HepG2 (cell line): ENCODE measurements around the gene SERINC5. TPM values are rescaled to one million over a fixed set of nuclear protein-coding genes. Genes with fewer than 3 reads are reported as not detected.

ENCODE experiments used
- ATAC-seq: fragments of 200-7000 bp; cut with Tn5 transposase; 3 replicates; pipeline ENCODE4 v1.9.1; 2020; ENCODE audit warnings: mild to moderate bottlenecking, moderate library complexity
- BruUV-seq: library from RNA; stranded (reverse); fragments of 400-500 nt; replicated peaks from 2 replicates; lab custom pipeline; 2021; lab: Mats Ljungman, UMichigan
- CTCF ChIA-PET: fragments of 300-600 bp; formaldehyde crosslinking; extraction: SDS; loops from one replicate; lab custom pipeline; 2021; ENCODE audit warnings: low total read pairs, inconsistent platforms, low intra/inter-chr PET ratio; lab: Yijun Ruan, JAX
- POLR2A ChIA-PET: fragments of 350-600 bp; sonication (Branson Sonifier 250); formaldehyde crosslinking; loops from one replicate; lab custom pipeline; 2020; ENCODE audit warnings: antibody characterized with exemption, inconsistent platforms; lab: Yijun Ruan, JAX
- DNase-seq: peaks from one replicate; pipeline ENCODE4 v3.0.0-alpha.2; 2015; ENCODE audit warnings: low spot score
- FAIRE-seq: peaks from 3 replicates; lab custom pipeline; 2011; peaks lifted over from hg19 to GRCh38; lab: Jason Lieb, UNC
- H2AFZ ChIP-seq: one replicate; pipeline ENCODE4 v1.6.1; 2011; ENCODE audit warnings: low read length, inconsistent platforms
- H3K27ac ChIP-seq: fragments of 300-600 bp; 3 replicates; pipeline ENCODE4 v1.8.0; 2011; ENCODE audit warnings: mixed run types, mild to moderate bottlenecking, mixed read lengths, low read length, inconsistent platforms; ENCODE audit not compliant: insufficient read depth; ENCODE audit errors: extremely low read length
- H3K27me3 ChIP-seq, 2 experiments: fragments of 200-600 bp in 1 of 2; 2 replicates in 1 of 2; 3 replicates in 1 of 2; pipeline versions ENCODE4 v1.6.0 to v1.8.0; 2011; ENCODE audit warnings: low read length in 2 of 2, mild to moderate bottlenecking in 2 of 2, moderate library complexity in 2 of 2, inconsistent platforms in 1 of 2; ENCODE audit not compliant: insufficient read depth in 2 of 2, control insufficient read depth in 1 of 2
- H3K36me3 ChIP-seq, 2 experiments: fragments of 200-600 bp in 1 of 2; replicated peaks in 1 of 2; 2 replicates in 1 of 2; 3 replicates in 1 of 2; pipeline versions ENCODE4 v1.5.1 to v1.8.0; 2011; ENCODE audit warnings: low read length in 2 of 2, inconsistent platforms in 1 of 2; ENCODE audit not compliant: insufficient read depth in 2 of 2, control insufficient read depth in 1 of 2
- H3K4me1 ChIP-seq: 2 replicates; pipeline ENCODE4 v1.5.1; 2012; ENCODE audit warnings: low read length, inconsistent platforms; ENCODE audit not compliant: insufficient read depth
- H3K4me2 ChIP-seq: 2 replicates; pipeline ENCODE4 v1.6.0; 2011; ENCODE audit warnings: low read depth, low read length, inconsistent platforms
- H3K4me3 ChIP-seq, 3 experiments: fragments of 200-600 bp in 1 of 3; sonication (generic), shearing (Covaris generic) in 1 of 3; replicated peaks in 1 of 3; 2 replicates each; pipeline ENCODE4 v1.5.1; 2011 to 2016; ENCODE audit warnings: low read length in 3 of 3, inconsistent platforms in 2 of 3, low read depth in 2 of 3, mild to moderate bottlenecking in 2 of 3, control low read depth in 1 of 3, mixed read lengths in 1 of 3; ENCODE audit not compliant: insufficient read depth in 1 of 3
- H3K79me2 ChIP-seq: one replicate; pipeline ENCODE4 v1.6.1; 2011; ENCODE audit warnings: low read length, inconsistent platforms; ENCODE audit not compliant: insufficient read depth
- H3K9ac ChIP-seq: 2 replicates; pipeline ENCODE4 v1.6.0; 2011; ENCODE audit warnings: mild to moderate bottlenecking, low read depth, low read length, inconsistent platforms; ENCODE audit not compliant: insufficient read depth
- H3K9me3 ChIP-seq: 2 replicates; pipeline ENCODE4 v1.5.1; 2012; ENCODE audit warnings: mild to moderate bottlenecking, low read length
- H4K20me1 ChIP-seq: 2 replicates; pipeline ENCODE4 v1.6.0; 2011; ENCODE audit warnings: inconsistent platforms, mild to moderate bottlenecking, low read length, moderate library complexity; ENCODE audit not compliant: insufficient read depth
- BCL6 ChIP-seq: IDR thresholded peaks from 2 replicates; pipeline ENCODE4 v1.6.1; 2016; ENCODE audit warnings: missing genetic modification reagents, missing compliant biosample characterization
- BRF2 ChIP-seq: sonication (generic); formaldehyde crosslinking; IDR thresholded peaks from 2 replicates; pipeline ENCODE4 v1.8.1; 2022; ENCODE audit warnings: mild to moderate bottlenecking, missing genetic modification reagents
- CHD2 ChIP-seq: IDR thresholded peaks from 2 replicates; pipeline ENCODE4 v1.6.1; 2011; ENCODE audit warnings: low read depth, low read length, improper control_type of control experiment
- HMG20B ChIP-seq: conservative IDR thresholded peaks from 2 replicates; pipeline ENCODE4 v1.6.1; 2016; ENCODE audit warnings: missing genetic modification reagents, missing compliant biosample characterization
- ISX ChIP-seq: sonication (generic); formaldehyde crosslinking; conservative IDR thresholded peaks from 2 replicates; pipeline ENCODE4 v1.5.0; 2020; ENCODE audit warnings: missing genetic modification reagents
- POLR2A ChIP-seq, 2 experiments: IDR thresholded peaks; 2 replicates each; pipeline ENCODE4 v1.6.1; 2011; ENCODE audit warnings: low read depth in 2 of 2, low read length in 2 of 2, mild to moderate bottlenecking in 1 of 2, moderate library complexity in 1 of 2; ENCODE audit not compliant: insufficient read depth in 1 of 2
- SOX5 ChIP-seq: IDR thresholded peaks from 2 replicates; pipeline ENCODE4 v1.6.1; 2016; ENCODE audit warnings: borderline replicate concordance
- TGIF2 ChIP-seq: IDR thresholded peaks from 2 replicates; pipeline ENCODE4 v1.6.1; 2016; ENCODE audit warnings: control low read depth, missing compliant biosample characterization
- ZFP36 ChIP-seq: fragments of 150-350 bp; IDR thresholded peaks from 2 replicates; pipeline ENCODE4 v1.6.1; 2018; ENCODE audit warnings: borderline replicate concordance, low read length, low read depth; ENCODE audit not compliant: partially characterized antibody
- ZFP41 ChIP-seq: sonication (generic); formaldehyde crosslinking; IDR thresholded peaks from 2 replicates; pipeline ENCODE4 v1.4.0; 2020; ENCODE audit warnings: mild to moderate bottlenecking, missing genetic modification reagents, borderline replicate concordance
- ZFP62 ChIP-seq: sonication (generic); formaldehyde crosslinking; IDR thresholded peaks from 2 replicates; pipeline ENCODE4 v1.4.0; 2020; ENCODE audit warnings: missing genetic modification reagents
- ZNF564 ChIP-seq: sonication (generic); formaldehyde crosslinking; IDR thresholded peaks from 2 replicates; pipeline ENCODE4 v1.8.1; 2023; ENCODE audit warnings: mild to moderate bottlenecking, missing genetic modification reagents
- ZNF674 ChIP-seq: sonication (generic); formaldehyde crosslinking; IDR thresholded peaks from 2 replicates; pipeline ENCODE4 v1.5.0; 2020; ENCODE audit warnings: low read depth, mild to moderate bottlenecking, missing genetic modification reagents
- ZNF891 ChIP-seq: sonication (generic); formaldehyde crosslinking; IDR thresholded peaks from 2 replicates; pipeline ENCODE4 v1.5.0; 2020; ENCODE audit warnings: mild to moderate bottlenecking, missing genetic modification reagents
- WGBS: methylation state at CpG from one replicate; pipeline ENCODE4 v1.1.6; 2017; ENCODE audit warnings: low lambda C conversion rate; 5-methylcytosine and 5-hydroxymethylcytosine counted together
- in situ Hi-C: cut with HindIII; loops from 2 replicates; pipeline ENCODE4 v1.10.0; 2017; ENCODE audit warnings: low pct_unique_long_range_greater_than_20kb; ENCODE audit not compliant: extremely low pct_ligation_motif_present
- intact Hi-C: fragments of 100-400 bp; cut with micrococcal nuclease; formaldehyde crosslinking; loops from one replicate; pipeline ENCODE4 v1.10.0; 2022; ENCODE audit not compliant: unreplicated experiment
- polyA plus RNA-seq, 8 experiments: library from polyadenylated mRNA; depleted of rRNA in 3 of 8; stranded (reverse) in 7 of 8; unstranded in 1 of 8; fragments of >200 nt; fragmentation: Illumina TruSeq in 4 of 8; extraction: Trizol in 4 of 8; gene quantifications; 2 replicates each; pipeline versions ENCODE4 v1.2.1 to v1.2.3, GENCODE V29; 2011 to 2016; ENCODE audit warnings: low read depth in 4 of 8, missing spikeins in 1 of 8, mixed read lengths in 1 of 8; ENCODE audit not compliant: insufficient read depth in 1 of 8
- total RNA-seq, 5 experiments: library from RNA; depleted of rRNA; stranded (reverse); fragments of >200 nt; fragmentation: Illumina TruSeq; extraction: Trizol; gene quantifications; 2 replicates each; pipeline ENCODE4 v1.2.3, GENCODE V29; 2016; ENCODE audit warnings: low read depth in 1 of 5

Gene SERINC5
- total and polyA plus RNA-seq, 2 of the 13 experiments (the other 11 are each of a cell fraction or from before 2014, with no cell fraction given), result 17.3 to 22.8 TPM

- Histone ChIP-seq H3K4me3 (no peak overlapping the region), H3K9me3 (no peaks in the 10 kb centered on the region), H3K27ac (no peak overlapping the region), H4K20me1 (no peaks in the 10 kb centered on the region), H3K9ac (no peak overlapping the region), H3K4me1 (peaks cover 8% of the 10 kb centered on the region), H3K4me2 (no peak overlapping the region), H2AFZ (no peak overlapping the region), H3K36me3 (no peaks in the 10 kb centered on the region), H3K27me3 (0 out of 5 replicates have a peak, but pooled peaks cover 0 to 10% of the 10 kb centered on the region in 2 experiments), H3K79me2 (no peaks in the 10 kb centered on the region)
- intact Hi-C loops (no loop called here), in situ Hi-C loops (no loop called here)
- WGBS, result 33% methylated on average over 4 of the region's 4 CpGs
- no peak for TF ChIP-seq POLR2A (IDR thresholded peaks at IDR 0.05; ENCODE audit: insufficient read depth in 1 of 2, low read depth in 2 of 2, low read length in 2 of 2)
- no peak for TF ChIP-seq HMG20B (CRISPR knock-in tag)
- no peak for TF ChIP-seq ZNF564 (CRISPR knock-in tag)
- no peak for TF ChIP-seq ZFP41
- TF ChIP-seq BCL6 (CRISPR knock-in tag), result no peak
- no peak for TF ChIP-seq ZNF674 (CRISPR knock-in tag)
- no peak for TF ChIP-seq ISX (CRISPR knock-in tag)
- no peak for TF ChIP-seq ZFP62
- no peak for TF ChIP-seq TGIF2 (CRISPR knock-in tag)
- TF ChIP-seq CHD2, result no peak
- TF ChIP-seq ZNF891 (CRISPR knock-in tag), result no peak
- no peak for TF ChIP-seq BRF2 (CRISPR knock-in tag)
- no peak for TF ChIP-seq ZFP36
- no peak for TF ChIP-seq SOX5
- no peak for FAIRE-seq
- no TSS peak for BruUV-seq
- CTCF ChIA-PET, result no interaction called here
- no peak for ATAC-seq
- no peak for DNase-seq
- POLR2A ChIA-PET, result no interaction called here
Measured at GRCh38 chr5:80069251-80069800, 186.5 kb downstream of the SERINC5 start.
